Vagina (tissue), 2 donors: ENCODE data around the gene SUMF2. TPM values are rescaled to one million over a fixed set of nuclear protein-coding genes. Genes with fewer than 3 reads are reported as not detected.
"Not testable (repeated sequence)": the region's sequence is repeated elsewhere in the genome, so short reads cannot be mapped to it uniquely, and the experiment has no call there.

Experiments used
- DNase-seq, 2 donors: peaks; one replicate each; pipeline ENCODE4 v3.0.0-alpha.2; 2017; ENCODE audit errors: extremely low spot score in 2 of 2
- H3K27ac ChIP-seq: fragments of 200-600 bp; sonication (generic); one replicate; pipeline ENCODE4 v1.5.1; 2019
- H3K27me3 ChIP-seq: fragments of 200-600 bp; sonication (generic); one replicate; pipeline ENCODE4 v1.5.1; 2019
- H3K36me3 ChIP-seq, 2 donors: fragments of 200-600 bp; sonication (generic); one replicate each; pipeline ENCODE4 v1.5.1; 2017 to 2019
- H3K4me1 ChIP-seq: fragments of 200-600 bp; sonication (generic); one replicate; pipeline ENCODE4 v1.5.1; 2019
- H3K4me3 ChIP-seq, 2 donors: fragments of 200-600 bp; sonication (generic); 1 replicate in 1 of 2; 2 replicates in 1 of 2; pipeline ENCODE4 v1.5.1; 2016 to 2019
- H3K9me3 ChIP-seq: fragments of 200-600 bp; sonication (generic); one replicate; pipeline ENCODE4 v1.5.1; 2019
- POLR2A ChIP-seq, 2 donors: fragments of 450-650 bp; IDR thresholded peaks; one replicate each; pipeline ENCODE4 v1.6.1; 2017; ENCODE audit warnings: antibody characterized with exemption in 2 of 2, mild to moderate bottlenecking in 2 of 2, moderate library complexity in 2 of 2
- POLR2AphosphoS5 ChIP-seq, 2 donors: sonication (generic); formaldehyde crosslinking; IDR thresholded peaks; one replicate each; pipeline ENCODE4 v1.9.0; 2017; ENCODE audit warnings: antibody characterized with exemption in 2 of 2, mild to moderate bottlenecking in 2 of 2, low read depth in 1 of 2; ENCODE audit not compliant: insufficient read depth in 1 of 2
- intact Hi-C: fragments of 100-400 bp; cut with DNase I; formaldehyde crosslinking; loops from one replicate; pipeline ENCODE4 v1.15.1; 2023
- total RNA-seq: library from RNA; depleted of rRNA; stranded (reverse); fragments of >200 nt; gene quantifications from one replicate; pipeline ENCODE4 v1.2.3, GENCODE V29; 2016
- TF ChIP-seq, protein P1 (sequence below), 3 experiments: fragments of 450-650 bp in 2 of 3; fragments of 200-600 bp in 1 of 3; sonication (generic) in 1 of 3; IDR thresholded peaks; one replicate each; pipeline ENCODE4 v1.5.1; 2017 to 2019; ENCODE audit warnings: antibody characterized with exemption in 3 of 3, mild to moderate bottlenecking in 2 of 3, moderate library complexity in 2 of 3

The SUMF2 gene
- total RNA-seq, 1 donor from 2014 or later, result 88.4 TPM

GRCh38 chr7:56063500-56063881, 595 bp upstream of the SUMF2 start:
- Histone ChIP-seq H3K36me3 (peaks cover 0 to 35% of the 10 kb centered on the region in 2 donors), H3K4me3 (peak overlapping the region in 1 of 2 donors; percentile 91), H3K27me3 (no peaks in the 10 kb centered on the region), H3K4me1 (peaks cover 6% of the 10 kb centered on the region), H3K27ac (peak overlapping the region; percentile 93), H3K9me3 (no peaks in the 10 kb centered on the region)
- DNase-seq, result no peak
- no peak for TF ChIP-seq POLR2AphosphoS5 (IDR thresholded peaks at IDR 0.05; ENCODE audit: insufficient read depth in 1 of 2, low read depth in 1 of 2)
- intact Hi-C loops, result no loop called here

GRCh38 chr7:56066376-56066775, 2.3 kb downstream of the SUMF2 start:
- intact Hi-C loops, H3K4me1 ChIP-seq, H3K4me3 ChIP-seq, H3K27me3 ChIP-seq, H3K9me3 ChIP-seq, DNase-seq, H3K27ac ChIP-seq: not testable (repeated sequence)
- H3K36me3 ChIP-seq, result peaks cover 0 to 34% of the 10 kb centered on the region in 2 donors

DNA sequence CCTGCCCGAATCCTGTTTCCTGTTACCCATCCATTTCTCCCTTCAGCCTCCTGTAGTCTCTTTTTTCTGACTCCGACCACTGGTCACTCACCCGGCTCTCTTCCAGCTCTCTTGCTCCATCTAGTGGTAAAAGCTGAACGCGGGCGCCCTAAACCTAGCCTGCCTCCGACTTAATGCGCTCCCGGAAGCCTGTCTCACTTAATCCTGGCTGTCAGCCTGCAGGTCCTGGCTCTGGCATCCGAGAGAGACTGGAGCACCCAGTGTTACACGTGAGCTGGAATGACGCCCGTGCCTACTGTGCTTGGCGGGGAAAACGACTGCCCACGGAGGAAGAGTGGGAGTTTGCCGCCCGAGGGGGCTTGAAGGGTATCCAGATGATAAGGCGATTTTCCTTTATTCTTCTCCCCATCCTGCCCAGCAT, 10.3 kb downstream of the SUMF2 start:
- no peak overlapping the region for H3K27ac ChIP-seq
- peaks cover 0 to 45% of the 10 kb centered on the region in 2 donors for H3K36me3 ChIP-seq
- intact Hi-C loops, result loop anchor here (10.0 kb wide), 1 partner anchor 60 kb away; no protein-coding TSS in a partner anchor
- no peaks in the 10 kb centered on the region for H3K27me3 ChIP-seq
- no peak overlapping the region for H3K4me3 ChIP-seq
- DNase-seq, result no peak
- TF ChIP-seq, protein P1, sequence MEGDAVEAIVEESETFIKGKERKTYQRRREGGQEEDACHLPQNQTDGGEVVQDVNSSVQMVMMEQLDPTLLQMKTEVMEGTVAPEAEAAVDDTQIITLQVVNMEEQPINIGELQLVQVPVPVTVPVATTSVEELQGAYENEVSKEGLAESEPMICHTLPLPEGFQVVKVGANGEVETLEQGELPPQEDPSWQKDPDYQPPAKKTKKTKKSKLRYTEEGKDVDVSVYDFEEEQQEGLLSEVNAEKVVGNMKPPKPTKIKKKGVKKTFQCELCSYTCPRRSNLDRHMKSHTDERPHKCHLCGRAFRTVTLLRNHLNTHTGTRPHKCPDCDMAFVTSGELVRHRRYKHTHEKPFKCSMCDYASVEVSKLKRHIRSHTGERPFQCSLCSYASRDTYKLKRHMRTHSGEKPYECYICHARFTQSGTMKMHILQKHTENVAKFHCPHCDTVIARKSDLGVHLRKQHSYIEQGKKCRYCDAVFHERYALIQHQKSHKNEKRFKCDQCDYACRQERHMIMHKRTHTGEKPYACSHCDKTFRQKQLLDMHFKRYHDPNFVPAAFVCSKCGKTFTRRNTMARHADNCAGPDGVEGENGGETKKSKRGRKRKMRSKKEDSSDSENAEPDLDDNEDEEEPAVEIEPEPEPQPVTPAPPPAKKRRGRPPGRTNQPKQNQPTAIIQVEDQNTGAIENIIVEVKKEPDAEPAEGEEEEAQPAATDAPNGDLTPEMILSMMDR (IDR thresholded peaks at IDR 0.05), result peak; percentile 75 to 87 (median 81)
- TF ChIP-seq POLR2AphosphoS5 (IDR thresholded peaks at IDR 0.05; ENCODE audit: insufficient read depth in 1 of 2, low read depth in 1 of 2), result peak in 1 of 2 donors; percentile 44
- no peak for TF ChIP-seq POLR2A (IDR thresholded peaks at IDR 0.05)
- no peaks in the 10 kb centered on the region for H3K9me3 ChIP-seq
- peaks cover 12% of the 10 kb centered on the region for H3K4me1 ChIP-seq

GRCh38 chr7:56077681-56078080, 13.6 kb downstream of the SUMF2 start:
- peaks cover 26% of the 10 kb centered on the region for H3K4me1 ChIP-seq
- no peaks in the 10 kb centered on the region for H3K27me3 ChIP-seq
- H3K4me3 ChIP-seq, result no peak overlapping the region
- H3K36me3 ChIP-seq, result peaks cover 0 to 21% of the 10 kb centered on the region in 2 donors
- TF ChIP-seq POLR2AphosphoS5 (IDR thresholded peaks at IDR 0.05; ENCODE audit: insufficient read depth in 1 of 2, low read depth in 1 of 2) (no peak), POLR2A (IDR thresholded peaks at IDR 0.05) (no peak)
- TF ChIP-seq, protein P1 (IDR thresholded peaks at IDR 0.05), result no peak
- no peak for DNase-seq
- no peaks in the 10 kb centered on the region for H3K9me3 ChIP-seq
- intact Hi-C loops, result loop anchor here (10.0 kb wide), 1 partner anchor 63 kb away; no protein-coding TSS in a partner anchor
- H3K27ac ChIP-seq, result no peak overlapping the region

- intact Hi-C loops, result loop anchor here (10.0 kb wide), 1 partner anchor 63 kb away; no protein-coding TSS in a partner anchor
- no peak overlapping the region for H3K27ac ChIP-seq
- peaks cover 26% of the 10 kb centered on the region for H3K4me1 ChIP-seq
- H3K36me3 ChIP-seq, result peaks cover 0 to 21% of the 10 kb centered on the region in 2 donors
- H3K9me3 ChIP-seq, result no peaks in the 10 kb centered on the region
- TF ChIP-seq POLR2AphosphoS5 (IDR thresholded peaks at IDR 0.05; ENCODE audit: insufficient read depth in 1 of 2, low read depth in 1 of 2) (no peak), POLR2A (IDR thresholded peaks at IDR 0.05) (no peak)
- TF ChIP-seq, protein P1 (IDR thresholded peaks at IDR 0.05), result no peak
- no peak overlapping the region for H3K4me3 ChIP-seq
- no peak for DNase-seq
- H3K27me3 ChIP-seq, result no peaks in the 10 kb centered on the region
Measured at GRCh38 chr7:56078196-56078595, 14.1 kb downstream of the SUMF2 start.

DNA sequence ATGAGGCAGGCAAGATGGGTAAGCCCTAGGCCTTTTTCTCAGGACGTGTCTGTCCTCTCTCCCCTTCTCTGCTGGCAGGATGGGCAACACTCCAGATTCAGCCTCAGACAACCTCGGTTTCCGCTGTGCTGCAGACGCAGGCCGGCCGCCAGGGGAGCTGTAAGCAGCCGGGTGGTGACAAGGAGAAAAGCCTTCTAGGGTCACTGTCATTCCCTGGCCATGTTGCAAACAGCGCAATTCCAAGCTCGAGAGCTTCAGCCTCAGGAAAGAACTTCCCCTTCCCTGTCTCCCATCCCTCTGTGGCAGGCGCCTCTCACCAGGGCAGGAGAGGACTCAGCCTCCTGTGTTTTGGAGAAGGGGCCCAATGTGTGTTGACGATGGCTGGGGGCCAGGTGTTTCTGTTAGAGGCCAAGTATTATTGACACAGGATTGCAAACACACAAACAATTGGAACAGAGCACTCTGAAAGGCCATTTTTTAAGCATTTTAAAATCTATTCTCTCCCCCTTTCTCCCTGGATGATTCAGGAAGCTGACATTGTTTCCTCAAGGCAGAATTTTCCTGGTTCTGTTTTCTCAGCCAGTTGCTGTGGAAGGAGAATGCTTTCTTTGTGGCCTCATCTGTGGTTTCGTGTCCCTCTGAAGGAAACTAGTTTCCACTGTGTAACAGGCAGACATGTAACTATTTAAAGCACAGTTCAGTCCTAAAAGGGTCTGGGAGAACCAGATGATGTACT, 15.5 kb downstream of the SUMF2 start:
- intact Hi-C loops, result loop anchor here (10.0 kb wide), 1 partner anchor 65 kb away; no protein-coding TSS in a partner anchor
- TF ChIP-seq, protein P1 (IDR thresholded peaks at IDR 0.05), result peak in 1 of 3 experiments; percentile 24
- TF ChIP-seq POLR2AphosphoS5 (IDR thresholded peaks at IDR 0.05; ENCODE audit: insufficient read depth in 1 of 2, low read depth in 1 of 2), result peak in 1 of 2 donors; percentile 20
- no peak for TF ChIP-seq POLR2A (IDR thresholded peaks at IDR 0.05)
- peaks cover 0 to 21% of the 10 kb centered on the region in 2 donors for H3K36me3 ChIP-seq
- peaks cover 23% of the 10 kb centered on the region for H3K4me1 ChIP-seq
- H3K27ac ChIP-seq, result peak overlapping the region; percentile 44
- no peaks in the 10 kb centered on the region for H3K27me3 ChIP-seq
- no peaks in the 10 kb centered on the region for H3K9me3 ChIP-seq
- no peak overlapping the region for H3K4me3 ChIP-seq
- DNase-seq, result no peak

DNA sequence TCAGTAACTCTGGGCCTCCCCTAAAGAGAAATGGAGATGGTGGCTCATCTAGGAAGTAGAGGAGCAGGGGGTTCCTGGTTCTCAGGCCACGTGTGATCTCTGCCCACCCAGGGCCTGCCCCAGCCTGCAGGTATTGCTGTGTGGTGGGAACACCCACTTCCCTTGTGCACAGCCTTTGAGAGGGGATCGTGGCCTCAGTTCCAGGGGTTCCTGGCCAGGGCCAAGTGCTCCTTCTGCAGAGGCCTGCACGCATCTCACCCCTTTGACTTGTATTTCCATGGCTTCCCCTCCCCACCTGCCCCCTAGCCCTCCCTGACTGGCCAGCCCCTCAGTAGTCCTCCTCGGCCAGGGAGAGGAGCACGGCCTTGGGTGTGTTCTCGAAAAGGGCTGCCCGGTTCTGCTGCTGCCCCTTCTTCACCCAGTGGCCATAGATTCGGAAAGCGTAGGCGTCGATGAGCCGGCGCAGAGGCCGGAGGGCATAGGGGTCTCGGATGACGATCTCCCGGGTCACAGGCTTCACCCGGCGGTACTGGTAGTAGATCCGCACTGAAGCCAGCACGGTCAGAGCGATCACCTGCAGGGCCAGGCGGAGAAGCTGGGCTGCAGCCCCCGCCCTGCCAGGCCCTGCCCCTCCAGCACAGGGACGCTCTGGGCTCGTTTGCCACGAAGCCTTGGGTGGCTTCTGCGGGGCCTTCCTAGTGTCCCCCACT, 16.8 kb downstream of the SUMF2 start:
- H3K27me3 ChIP-seq, H3K4me3 ChIP-seq, intact Hi-C loops, H3K9me3 ChIP-seq, H3K27ac ChIP-seq, DNase-seq: not testable (repeated sequence)
- peaks cover 20% of the 10 kb centered on the region for H3K4me1 ChIP-seq
- peaks cover 0 to 21% of the 10 kb centered on the region in 2 donors for H3K36me3 ChIP-seq
